OCI-LY1 (cell line): ENCODE measurements around the gene COPRS.

Source experiments
- EZH2 ChIP-seq: fragments of 200-600 bp; sonication (generic), shearing (Covaris generic); IDR thresholded peaks from 2 replicates; pipeline ENCODE4 v1.8.0; 2017; ENCODE audit warnings: borderline replicate concordance, mixed run types, mild to moderate bottlenecking, antibody characterized with exemption, low read length, moderate library complexity, mixed read lengths
- TF ChIP-seq, protein P1 (sequence below): fragments of 200-600 bp; sonication (generic), shearing (Covaris generic); IDR thresholded peaks from 2 replicates; pipeline ENCODE4 v1.5.1; 2017; ENCODE audit warnings: mild to moderate bottlenecking, antibody characterized with exemption, low read length, moderate library complexity, mixed read lengths

DNA sequence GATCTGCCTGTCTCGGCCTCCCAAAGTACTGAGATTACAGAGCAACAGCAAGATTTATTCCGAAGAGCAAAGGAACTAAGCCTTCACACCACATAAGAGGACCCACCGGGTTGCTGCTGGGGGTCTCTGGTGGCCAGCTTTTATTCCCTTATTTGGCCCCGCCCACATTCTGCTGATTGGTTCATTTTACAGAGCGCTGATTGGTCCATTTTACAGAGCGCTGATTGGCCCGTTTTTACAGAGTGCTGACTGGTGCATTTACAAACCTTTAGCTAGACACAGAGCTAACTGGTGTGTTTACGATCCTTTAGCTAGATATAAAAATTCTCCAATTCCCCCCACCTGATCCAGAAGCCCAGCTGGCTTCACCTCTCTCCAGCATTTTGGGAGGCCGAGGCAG is 26.3 kb downstream of the COPRS start:
- TF ChIP-seq, protein P1, sequence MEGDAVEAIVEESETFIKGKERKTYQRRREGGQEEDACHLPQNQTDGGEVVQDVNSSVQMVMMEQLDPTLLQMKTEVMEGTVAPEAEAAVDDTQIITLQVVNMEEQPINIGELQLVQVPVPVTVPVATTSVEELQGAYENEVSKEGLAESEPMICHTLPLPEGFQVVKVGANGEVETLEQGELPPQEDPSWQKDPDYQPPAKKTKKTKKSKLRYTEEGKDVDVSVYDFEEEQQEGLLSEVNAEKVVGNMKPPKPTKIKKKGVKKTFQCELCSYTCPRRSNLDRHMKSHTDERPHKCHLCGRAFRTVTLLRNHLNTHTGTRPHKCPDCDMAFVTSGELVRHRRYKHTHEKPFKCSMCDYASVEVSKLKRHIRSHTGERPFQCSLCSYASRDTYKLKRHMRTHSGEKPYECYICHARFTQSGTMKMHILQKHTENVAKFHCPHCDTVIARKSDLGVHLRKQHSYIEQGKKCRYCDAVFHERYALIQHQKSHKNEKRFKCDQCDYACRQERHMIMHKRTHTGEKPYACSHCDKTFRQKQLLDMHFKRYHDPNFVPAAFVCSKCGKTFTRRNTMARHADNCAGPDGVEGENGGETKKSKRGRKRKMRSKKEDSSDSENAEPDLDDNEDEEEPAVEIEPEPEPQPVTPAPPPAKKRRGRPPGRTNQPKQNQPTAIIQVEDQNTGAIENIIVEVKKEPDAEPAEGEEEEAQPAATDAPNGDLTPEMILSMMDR: no peak
- no peak for TF ChIP-seq EZH2
